ENCODE measurements around the gene COQ5. TPM values are rescaled to one million over a fixed set of nuclear protein-coding genes. Genes with fewer than 3 reads are reported as not detected.

COQ5 gene
- total and polyA plus RNA-seq, 8 donors: 7.2 to 24.3 (median 12.9) TPM

DNA sequence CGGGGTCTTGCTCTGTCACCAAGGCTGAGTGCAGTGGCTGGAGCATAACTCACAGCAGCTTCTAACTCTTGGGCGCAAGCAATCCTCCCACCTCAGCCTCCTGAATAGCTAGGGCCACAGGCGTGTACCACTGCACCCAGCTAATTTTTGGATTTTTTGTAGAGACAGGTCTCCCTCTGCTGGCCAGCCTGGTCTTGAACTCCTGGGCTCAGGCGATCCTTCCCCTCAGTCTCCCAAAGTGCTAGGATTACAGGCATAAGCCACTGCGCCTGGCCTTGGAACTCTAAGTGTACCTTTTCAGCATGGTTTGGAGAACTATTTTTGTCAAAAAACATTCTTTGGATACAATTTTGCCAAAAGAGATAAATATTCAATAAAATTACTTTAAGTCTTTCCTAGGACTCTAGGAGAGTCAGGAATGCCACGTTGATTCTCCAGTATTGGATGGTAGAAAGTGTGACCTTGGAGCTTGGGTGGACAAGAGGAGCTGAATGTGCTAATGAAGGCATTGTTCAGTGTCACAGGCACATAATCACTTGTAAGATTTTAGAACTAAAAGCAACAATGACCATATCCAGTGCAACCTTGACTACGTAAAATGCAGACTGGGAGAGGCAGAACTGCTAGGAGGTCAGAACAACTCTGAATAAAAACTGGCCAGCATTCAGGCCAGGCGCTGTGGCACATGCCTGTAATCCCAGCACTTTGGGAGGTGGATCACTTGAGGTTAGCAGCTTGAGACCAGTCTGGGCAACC lies 62.2 kb downstream of the COQ5 start:
- WGBS, 2 donors: 35 to 36% methylated on average over 8 of the region's 8 CpGs
- peak; percentile 9 to 51 (median 26) for TF ChIP-seq CTCF (IDR thresholded peaks at IDR 0.05)
- DNase-seq: peak in 5 of 6 donors; percentile 41 to 69 (median 51)
- ATAC-seq: peak; percentile 22 to 55 (median 44)
- FAIRE-seq: no peak
- Histone ChIP-seq H3K36me3 (peaks cover 8 to 33% (median 31%) of the 10 kb centered on the region in 3 donors), H3K4me3 (no peak overlapping the region), H3K9me3 (no peaks in the 10 kb centered on the region), H3K4me1 (peaks cover 18 to 22% (median 20%) of the 10 kb centered on the region in 3 donors), H3K27me3 (no peaks in the 10 kb centered on the region), H3K27ac (peak overlapping the region in 1 of 4 donors; percentile 14)
- intact Hi-C loops (cut with DNase I): no loop called here

DNA sequence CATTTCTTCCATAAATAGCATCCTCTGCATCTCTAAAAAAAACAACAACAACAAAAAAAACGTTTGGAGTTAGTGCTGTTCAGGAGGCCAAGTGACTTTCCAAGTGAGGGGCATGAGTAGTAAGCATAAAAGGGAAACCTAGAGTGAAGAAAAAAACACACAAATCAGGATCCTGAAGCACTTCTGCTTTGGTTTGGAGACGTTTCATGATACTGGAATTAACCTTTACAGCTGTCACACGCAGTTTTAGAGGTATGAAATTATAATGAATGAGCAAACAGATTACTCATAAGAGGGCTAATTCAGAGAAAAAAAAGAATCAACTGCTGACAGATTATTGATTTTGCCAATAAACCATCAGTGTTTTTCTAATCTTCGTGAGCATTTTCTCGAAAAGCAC lies 63.2 kb downstream of the COQ5 start:
- no peak for ATAC-seq
- no peak overlapping the region for H3K27ac ChIP-seq
- H3K36me3 ChIP-seq: peaks cover 8 to 43% (median 39%) of the 10 kb centered on the region in 3 donors
- H3K4me1 ChIP-seq: peaks cover 18 to 22% (median 20%) of the 10 kb centered on the region in 3 donors
- H3K4me3 ChIP-seq: no peak overlapping the region
- no peak for TF ChIP-seq CTCF (IDR thresholded peaks at IDR 0.05)
- intact Hi-C loops (cut with DNase I): no loop called here
- 7 to 11% methylated on average over 5 of the region's 5 CpGs for WGBS, 2 donors
- no peak for DNase-seq
- H3K9me3 ChIP-seq: no peaks in the 10 kb centered on the region
- no peak for FAIRE-seq
- H3K27me3 ChIP-seq: no peaks in the 10 kb centered on the region

DNA sequence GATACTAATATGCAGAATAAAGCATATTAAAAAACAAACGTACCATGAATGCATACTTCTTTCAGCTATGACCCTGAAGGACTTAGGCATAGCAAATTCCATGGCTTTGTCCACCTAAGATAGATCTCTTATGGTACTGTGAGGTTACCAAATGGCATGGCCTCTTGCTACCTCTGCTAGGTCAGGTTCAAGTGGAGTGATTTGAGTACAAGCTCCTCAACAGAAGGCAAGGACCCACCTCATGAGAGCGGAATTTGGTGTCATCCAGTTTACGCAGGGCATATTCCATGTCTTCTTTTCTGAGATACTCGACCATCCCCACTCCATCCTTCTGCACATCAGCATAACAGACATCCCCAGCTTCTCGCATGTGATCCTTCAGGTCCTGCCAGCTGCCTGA lies 65.2 kb downstream of the COQ5 start:
- DNase-seq: no peak
- no peak overlapping the region for H3K27ac ChIP-seq
- intact Hi-C loops (cut with DNase I): no loop called here
- H3K36me3 ChIP-seq: peaks cover 8 to 62% (median 59%) of the 10 kb centered on the region in 3 donors
- no peak for TF ChIP-seq CTCF (IDR thresholded peaks at IDR 0.05)
- H3K27me3 ChIP-seq: no peaks in the 10 kb centered on the region
- H3K9me3 ChIP-seq: no peaks in the 10 kb centered on the region
- no peak overlapping the region for H3K4me3 ChIP-seq
- 76 to 83% methylated on average over 5 of the region's 5 CpGs for WGBS, 2 donors
- peaks cover 14 to 22% (median 20%) of the 10 kb centered on the region in 3 donors for H3K4me1 ChIP-seq
- no peak for ATAC-seq
- no peak for FAIRE-seq

- Histone ChIP-seq H3K36me3 (peaks cover 8 to 73% (median 67%) of the 10 kb centered on the region in 3 donors), H3K4me3 (no peak overlapping the region)
Observed at GRCh38 chr12:120462099-120462640, 66.8 kb downstream of the COQ5 start.

More at GRCh38 chr12:120462099-120462640, 66.8 kb downstream of the COQ5 start:
- DNase-seq (no peak), FAIRE-seq (no peak), ATAC-seq (no peak)
- no peak for TF ChIP-seq CTCF (IDR thresholded peaks at IDR 0.05)
- Histone ChIP-seq H3K4me1 (peaks cover 10 to 16% (median 16%) of the 10 kb centered on the region in 3 donors), H3K27ac (no peak overlapping the region), H3K9me3 (no peaks in the 10 kb centered on the region), H3K27me3 (no peaks in the 10 kb centered on the region)
- intact Hi-C loops (cut with DNase I): no loop called here
- WGBS, 2 donors: 66 to 68% methylated on average over 3 of the region's 3 CpGs
